DND-41 (cell line): ENCODE results near the gene TBC1D2B.

Source experiments
- CTCF ChIP-seq: IDR thresholded peaks from 2 replicates; pipeline ENCODE4 v1.5.1; 2012; ENCODE audit warnings: borderline replicate concordance, low read length, moderate library complexity, mild to moderate bottlenecking; ENCODE audit not compliant: poor library complexity, severe bottlenecking; ENCODE audit errors: extremely low read depth
- EZH2 ChIP-seq: IDR thresholded peaks from 3 replicates; pipeline ENCODE4 v1.6.1; 2012; ENCODE audit warnings: borderline replicate concordance, low read depth, mild to moderate bottlenecking, moderate library complexity, low read length, inconsistent platforms; ENCODE audit not compliant: severe bottlenecking

GRCh38 chr15:78112551-78112950, 35.0 kb upstream of the TBC1D2B start:
- TF ChIP-seq CTCF: no peak
- no peak for TF ChIP-seq EZH2
